Subcutaneous adipose tissue (tissue), 4 donors: Measurements from ENCODE around the gene TNIK. TPM values are rescaled to one million over a fixed set of nuclear protein-coding genes. Genes with fewer than 3 reads are reported as not detected.

Source experiments
- total RNA-seq, 4 donors: library from RNA; depleted of rRNA; stranded (reverse); fragments of >200 nt; gene quantifications; one replicate each; pipeline ENCODE4 v1.1.0, GENCODE V29; 2016
- TF ChIP-seq, protein P1 (sequence below): fragments of 450-650 bp; IDR thresholded peaks from one replicate; pipeline ENCODE4 v1.5.1; 2016; ENCODE audit warnings: low read depth, mild to moderate bottlenecking, control low read depth, antibody characterized with exemption, moderate library complexity

TNIK gene
- total RNA-seq, 4 donors from 2014 or later: 1.5 to 11.7 (median 1.9) TPM

DNA sequence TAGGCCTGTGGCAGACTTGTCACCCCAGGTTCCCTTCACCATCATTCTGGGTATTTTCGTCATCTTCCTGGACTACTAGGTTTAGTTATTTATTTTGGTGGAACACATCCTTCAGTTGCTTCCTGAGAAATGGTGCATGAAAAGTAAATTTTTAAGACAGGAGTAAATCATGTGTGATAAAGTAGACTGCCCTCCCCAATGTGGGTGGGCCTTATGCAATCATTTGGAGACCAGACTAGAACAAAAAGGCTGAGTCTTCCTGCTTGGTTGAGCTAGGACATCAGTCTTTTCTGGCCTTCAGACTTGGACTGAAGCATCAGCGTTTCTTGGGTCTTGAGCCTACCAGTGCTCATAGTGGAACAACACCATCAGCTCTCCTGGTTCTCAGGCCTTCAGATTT lies 382.9 kb downstream of the TNIK start:
- TF ChIP-seq, protein P1, sequence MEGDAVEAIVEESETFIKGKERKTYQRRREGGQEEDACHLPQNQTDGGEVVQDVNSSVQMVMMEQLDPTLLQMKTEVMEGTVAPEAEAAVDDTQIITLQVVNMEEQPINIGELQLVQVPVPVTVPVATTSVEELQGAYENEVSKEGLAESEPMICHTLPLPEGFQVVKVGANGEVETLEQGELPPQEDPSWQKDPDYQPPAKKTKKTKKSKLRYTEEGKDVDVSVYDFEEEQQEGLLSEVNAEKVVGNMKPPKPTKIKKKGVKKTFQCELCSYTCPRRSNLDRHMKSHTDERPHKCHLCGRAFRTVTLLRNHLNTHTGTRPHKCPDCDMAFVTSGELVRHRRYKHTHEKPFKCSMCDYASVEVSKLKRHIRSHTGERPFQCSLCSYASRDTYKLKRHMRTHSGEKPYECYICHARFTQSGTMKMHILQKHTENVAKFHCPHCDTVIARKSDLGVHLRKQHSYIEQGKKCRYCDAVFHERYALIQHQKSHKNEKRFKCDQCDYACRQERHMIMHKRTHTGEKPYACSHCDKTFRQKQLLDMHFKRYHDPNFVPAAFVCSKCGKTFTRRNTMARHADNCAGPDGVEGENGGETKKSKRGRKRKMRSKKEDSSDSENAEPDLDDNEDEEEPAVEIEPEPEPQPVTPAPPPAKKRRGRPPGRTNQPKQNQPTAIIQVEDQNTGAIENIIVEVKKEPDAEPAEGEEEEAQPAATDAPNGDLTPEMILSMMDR: no peak

DNA sequence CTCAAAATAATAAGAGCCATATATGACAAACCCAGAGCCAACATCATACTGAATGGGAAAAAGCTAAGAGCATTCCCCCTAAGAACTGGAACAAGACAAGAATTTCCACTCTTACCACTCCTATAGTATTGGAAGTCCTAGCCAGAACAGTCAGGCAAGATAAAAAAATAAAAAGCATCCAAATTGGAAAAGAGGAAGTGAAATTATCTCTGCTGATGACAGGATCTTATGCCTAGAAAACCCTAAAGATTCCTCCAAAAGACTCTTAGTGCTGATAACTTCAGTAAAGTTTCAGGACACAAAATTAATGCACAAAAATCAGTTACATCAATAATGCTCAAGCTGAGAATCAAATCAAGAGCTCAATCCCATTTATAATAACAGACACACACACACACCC lies 387.8 kb downstream of the TNIK start:
- TF ChIP-seq, protein P1: no peak

- TF ChIP-seq, protein P1: no peak
Observed at GRCh38 chr3:171068658-171069057, 391.5 kb downstream of the TNIK start.

DNA sequence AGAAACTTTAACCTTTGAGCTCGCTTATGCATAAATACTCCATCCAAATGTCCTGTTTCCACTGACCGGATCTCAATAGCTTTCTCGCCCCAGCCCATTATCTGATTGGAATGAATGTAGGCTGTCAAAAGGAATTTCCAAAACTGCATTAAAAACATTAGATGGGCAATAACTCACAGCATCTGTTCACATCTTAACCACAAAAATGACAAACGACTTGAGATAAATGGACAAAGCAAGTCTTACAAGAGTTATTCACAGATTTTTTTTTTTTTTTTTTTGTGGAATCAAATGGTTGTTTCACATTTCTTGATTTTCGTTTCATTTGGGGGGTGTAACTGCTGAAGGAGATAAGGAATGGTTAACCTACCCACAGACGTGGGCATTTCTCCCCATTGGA lies 394.0 kb downstream of the TNIK start:
- TF ChIP-seq, protein P1: no peak

DNA sequence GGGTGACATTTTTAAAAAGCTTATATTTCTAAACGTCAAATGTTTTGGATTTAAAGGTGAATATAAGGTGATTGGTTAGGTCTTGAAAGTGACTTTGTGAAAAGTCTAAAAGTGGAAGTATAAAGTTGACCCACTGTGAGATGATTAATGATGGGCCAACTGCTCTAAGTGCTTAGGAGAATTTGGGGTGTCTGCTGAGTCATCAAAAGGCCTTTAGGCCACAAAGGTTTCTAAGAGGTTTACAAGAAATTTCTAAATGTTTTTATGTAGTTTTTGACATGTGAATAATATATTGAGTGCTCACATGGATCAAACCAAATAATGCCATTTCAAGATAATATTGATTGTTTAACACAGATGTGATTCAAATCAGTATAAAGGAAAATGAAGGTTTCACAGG lies 394.5 kb downstream of the TNIK start:
- TF ChIP-seq, protein P1: no peak

GRCh38 chr3:171064461-171064860 lies 395.7 kb downstream of the TNIK start:
- TF ChIP-seq, protein P1: no peak

- TF ChIP-seq, protein P1: no peak
Observed at GRCh38 chr3:171061749-171062148, 398.5 kb downstream of the TNIK start.
